K562 (cell line): ENCODE results near the gene TPK1. TPM values are rescaled to one million over a fixed set of nuclear protein-coding genes. Genes with fewer than 3 reads are reported as not detected.

Experiments
- ATAC-seq: fragments of 200-7000 bp; cut with Tn5 transposase; 3 replicates; pipeline ENCODE4 v1.9.1; 2020; ENCODE audit warnings: moderate library complexity
- BruUV-seq: library from RNA; stranded (reverse); fragments of 400-500 nt; replicated peaks from 2 replicates; lab custom pipeline; 2021; lab: Mats Ljungman, UMichigan
- CTCF ChIA-PET: fragments of 300-600 bp; formaldehyde crosslinking; extraction: SDS; loops from one replicate; lab custom pipeline; 2021; ENCODE audit warnings: low intra/inter-chr PET ratio; lab: Yijun Ruan, JAX
- POLR2A ChIA-PET: fragments of 300-600, 350-650 bp; sonication (Branson Sonifier 250); formaldehyde crosslinking; extraction: SDS; loops from one replicate; lab custom pipeline; 2021; ENCODE audit warnings: antibody characterized with exemption, inconsistent platforms; lab: Yijun Ruan, JAX
- DNase-seq, 4 experiments: peaks; one replicate each; pipeline versions ENCODE4 v3.0.0 to v3.0.0-alpha.2; 2011 to 2018; ENCODE audit warnings: low spot score in 3 of 4, mixed read lengths in 3 of 4; ENCODE audit errors: extremely low read depth in 1 of 4
- FAIRE-seq: peaks from 2 replicates; lab custom pipeline; 2011; peaks lifted over from hg19 to GRCh38; lab: Jason Lieb, UNC
- H2AFZ ChIP-seq: 2 replicates; pipeline ENCODE4 v1.6.0; 2011; ENCODE audit warnings: low read depth, low read length, control low read depth, inconsistent platforms
- H3K27ac ChIP-seq: fragments of 200-600 bp; 3 replicates; pipeline ENCODE4 v1.8.0; 2011; ENCODE audit warnings: low read depth, mild to moderate bottlenecking, control low read depth, inconsistent platforms, low read length, moderate library complexity, mixed read lengths; ENCODE audit errors: extremely low read depth
- H3K27me3 ChIP-seq, 2 experiments: fragments of 300-600 bp in 1 of 2; 2 replicates in 1 of 2; 3 replicates in 1 of 2; pipeline versions ENCODE4 v1.6.0 to v1.8.0; 2011; ENCODE audit warnings: inconsistent platforms in 2 of 2, low read length in 2 of 2, mild to moderate bottlenecking in 1 of 2, mixed read lengths in 1 of 2, moderate library complexity in 1 of 2; ENCODE audit not compliant: control insufficient read depth in 2 of 2, insufficient read depth in 2 of 2
- H3K36me3 ChIP-seq: fragments of 300-600 bp; 3 replicates; pipeline ENCODE4 v1.8.0; 2011; ENCODE audit warnings: mild to moderate bottlenecking, low read length, inconsistent platforms; ENCODE audit not compliant: control insufficient read depth, insufficient read depth
- H3K4me1 ChIP-seq, 2 experiments: fragments of 200-600 bp in 1 of 2; replicated peaks in 1 of 2; 2 replicates in 1 of 2; 3 replicates in 1 of 2; pipeline versions ENCODE4 v1.5.1 to v1.8.0; 2011; ENCODE audit warnings: inconsistent platforms in 2 of 2, low read length in 2 of 2, mild to moderate bottlenecking in 1 of 2, mixed read lengths in 1 of 2, moderate library complexity in 1 of 2; ENCODE audit not compliant: control insufficient read depth in 2 of 2, insufficient read depth in 2 of 2
- H3K4me2 ChIP-seq: 2 replicates; pipeline ENCODE4 v1.6.1; 2011; ENCODE audit warnings: low read length, control low read depth, inconsistent platforms, mixed read lengths; ENCODE audit not compliant: insufficient read depth
- H3K4me3 ChIP-seq: fragments of 200-600 bp; sonication (generic), shearing (Covaris generic); 2 replicates; pipeline ENCODE4 v1.5.1; 2016; ENCODE audit warnings: control low read depth, inconsistent platforms
- H3K79me2 ChIP-seq: fragments of 200-600 bp; 3 replicates; pipeline ENCODE4 v1.8.0; 2011; ENCODE audit warnings: low read length, inconsistent platforms; ENCODE audit not compliant: control insufficient read depth, insufficient read depth
- H3K9ac ChIP-seq, 2 experiments: 2 replicates each; pipeline versions ENCODE4 v1.6.0 to v1.6.1; 2011; ENCODE audit warnings: low read depth in 2 of 2, low read length in 2 of 2, control low read depth in 1 of 2, inconsistent platforms in 1 of 2, mild to moderate bottlenecking in 1 of 2, mixed read lengths in 1 of 2; ENCODE audit not compliant: insufficient read depth in 1 of 2
- H3K9me1 ChIP-seq: one replicate; pipeline ENCODE4 v1.6.0; 2011; ENCODE audit warnings: inconsistent platforms, mild to moderate bottlenecking, low read length, moderate library complexity; ENCODE audit not compliant: control insufficient read depth, insufficient read depth
- H3K9me3 ChIP-seq: replicated peaks from 2 replicates; pipeline ENCODE4 v1.5.1; 2011; ENCODE audit warnings: low read depth, low read length, inconsistent platforms; ENCODE audit not compliant: control insufficient read depth, insufficient read depth
- H4K20me1 ChIP-seq: replicated peaks from 2 replicates; pipeline ENCODE4 v1.6.1; 2011; ENCODE audit warnings: low read length, inconsistent platforms, mixed read lengths; ENCODE audit not compliant: control insufficient read depth, insufficient read depth
- ESRRA ChIP-seq: fragments of 450-650 bp; IDR thresholded peaks from 2 replicates; pipeline ENCODE4 v1.6.1; 2014; ENCODE audit warnings: low read depth, mild to moderate bottlenecking, moderate library complexity, borderline replicate concordance
- HNRNPLL ChIP-seq: fragments of 200-400 bp; formaldehyde crosslinking; IDR thresholded peaks from 2 replicates; pipeline ENCODE4 v1.6.1; 2017; ENCODE audit warnings: low read length, low read depth, mild to moderate bottlenecking; ENCODE audit not compliant: poor library complexity, severe bottlenecking
- NFYB ChIP-seq: IDR thresholded peaks from 2 replicates; pipeline ENCODE4 v1.6.1; 2011; ENCODE audit warnings: mild to moderate bottlenecking, moderate library complexity; ENCODE audit not compliant: insufficient read length; ENCODE audit errors: extremely low read depth
- OTX1 ChIP-seq: fragments of 450-650 bp; formaldehyde crosslinking; IDR thresholded peaks from 2 replicates; pipeline ENCODE4 v1.4.0; 2022; ENCODE audit warnings: mild to moderate bottlenecking
- PPARD ChIP-seq: fragments of 250-450 bp; sonication (Bioruptor Pico); IDR thresholded peaks from 2 replicates; pipeline ENCODE4 v1.8.0; 2022; ENCODE audit warnings: inconsistent platforms, mild to moderate bottlenecking, moderate library complexity
- RBM25 ChIP-seq: fragments of 200-400 bp; formaldehyde crosslinking; IDR thresholded peaks from 2 replicates; pipeline ENCODE4 v1.6.1; 2018; ENCODE audit warnings: low read length, low read depth, moderate library complexity; ENCODE audit not compliant: severe bottlenecking
- SMAD1 ChIP-seq: fragments of 150-350 bp; IDR thresholded peaks from 2 replicates; pipeline ENCODE4 v1.6.1; 2014; ENCODE audit warnings: low read length, low read depth; ENCODE audit not compliant: partially characterized antibody
- USF2 ChIP-seq: sonication (generic); formaldehyde crosslinking; IDR thresholded peaks from 2 replicates; pipeline ENCODE4 v1.5.0; 2020; ENCODE audit warnings: missing genetic modification reagents
- ZNF354B ChIP-seq: fragments of 250-450 bp; sonication (Bioruptor Pico); IDR thresholded peaks from 2 replicates; pipeline ENCODE4 v1.4.0; 2020
- ZNF695 ChIP-seq: fragments of 450-650 bp; formaldehyde crosslinking; IDR thresholded peaks from 2 replicates; pipeline ENCODE4 v1.4.0; 2020; ENCODE audit warnings: mild to moderate bottlenecking, moderate library complexity
- ZNF699 ChIP-seq: fragments of 250-450 bp; sonication (Bioruptor Pico); IDR thresholded peaks from 2 replicates; pipeline ENCODE4 v1.8.0; 2021; ENCODE audit warnings: mild to moderate bottlenecking, moderate library complexity; ENCODE audit not compliant: insufficient replicate concordance
- ZNF707 ChIP-seq: fragments of 250-450 bp; sonication (Bioruptor Pico); conservative IDR thresholded peaks from 2 replicates; pipeline ENCODE4 v1.8.0; 2022; ENCODE audit warnings: inconsistent platforms, mild to moderate bottlenecking, moderate library complexity
- WGBS: fragments of 100-300 bp; shearing (Covaris generic); methylation state at CpG from one replicate; pipeline ENCODE4 v1.1.6; 2016; ENCODE audit warnings: low coverage, mixed read lengths; ENCODE audit not compliant: insufficient coverage; ENCODE audit errors: missing lambda C conversion rate; 5-methylcytosine and 5-hydroxymethylcytosine counted together
- in situ Hi-C: fragments of 300-500 bp; cut with MboI; formaldehyde crosslinking; loops from 4 replicates; pipeline ENCODE4 v1.15.0; 2018; ENCODE audit warnings: inconsistent platforms, mixed read lengths
- intact Hi-C: fragments of 100-400 bp; cut with micrococcal nuclease; formaldehyde crosslinking; loops from 2 replicates; pipeline ENCODE4 v1.14.2; 2022
- polyA plus RNA-seq, 8 experiments: library from polyadenylated mRNA; depleted of rRNA in 4 of 8; stranded (reverse) in 5 of 8; unstranded in 3 of 8; fragments of >200 nt; fragmentation: Nextera tagmentation in 2 of 8; fragmentation: Illumina TruSeq in 1 of 8; extraction: Ambion mirVana in 2 of 8; extraction: Trizol in 1 of 8; gene quantifications; 2 replicates each; pipeline versions ENCODE4 v1.2.1 to v1.2.3, GENCODE V29; 2011 to 2014; ENCODE audit warnings: inconsistent platforms in 1 of 8, missing spikeins in 1 of 8
- total RNA-seq, 7 experiments: library from RNA; depleted of rRNA in 6 of 7; stranded (reverse); fragments of >200 nt in 6 of 7; fragmentation: Illumina TruSeq in 2 of 7; extraction: Trizol in 2 of 7; gene quantifications; 2 replicates each; pipeline versions ENCODE4 v1.2.1 to v1.2.3, GENCODE V29; 2011 to 2021; ENCODE audit warnings: low replicate concordance in 1 of 7
- TF ChIP-seq, protein P1 (sequence below): fragments of 250-450 bp; sonication (Bioruptor Pico); IDR thresholded peaks from 2 replicates; pipeline ENCODE4 v1.8.0; 2022; ENCODE audit warnings: moderate library complexity, mild to moderate bottlenecking, inconsistent platforms

TPK1 gene
- total and polyA plus RNA-seq, 9 of the 15 experiments (the other 6 are each of a cell fraction or from before 2014, with no cell fraction given) = 5.1 to 16.2 (median 9.2) TPM

- H3K9me3 ChIP-seq = no peaks in the 10 kb centered on the region
- no peak overlapping the region for H3K9ac ChIP-seq
- BruUV-seq = no TSS peak
- H3K4me3 ChIP-seq = no peak overlapping the region
- no peaks in the 10 kb centered on the region for H3K4me1 ChIP-seq
- POLR2A ChIA-PET = interaction anchor here (0.6 kb wide), 1 partner anchor 1349 kb away, joined by 4 read pairs; no protein-coding TSS in a partner anchor
- ATAC-seq (no peak), FAIRE-seq (no peak), DNase-seq (no peak)
- H3K9me1 ChIP-seq = no peaks in the 10 kb centered on the region
- no peak overlapping the region for H3K27ac ChIP-seq
- H4K20me1 ChIP-seq = no peaks in the 10 kb centered on the region
- H3K4me2 ChIP-seq = no peak overlapping the region
- intact Hi-C loops = loop anchor here (10.0 kb wide), 1 partner anchor 503 kb away; the partner anchor contains the start of gene TCAF1
- in situ Hi-C loops = no loop called here
- TF ChIP-seq ZNF354B (no peak), USF2 (CRISPR knock-in tag) (peak; percentile 12; the same call in 1 of the 2 replicates)
- CTCF ChIA-PET = no interaction called here
- no peak overlapping the region for H2AFZ ChIP-seq
- H3K27me3 ChIP-seq = peaks cover 15 to 18% of the 10 kb centered on the region in 2 experiments; a peak in 4 of 5 replicates
- H3K79me2 ChIP-seq = no peaks in the 10 kb centered on the region
- no peaks in the 10 kb centered on the region for H3K36me3 ChIP-seq
- WGBS = under 1% methylated on average over 12 of the region's 12 CpGs
Measured at GRCh38 chr7:144407266-144407931, 428.5 kb downstream of the TPK1 start.

- Histone ChIP-seq H3K4me1 (no peaks in the 10 kb centered on the region), H3K9ac (no peak overlapping the region), H4K20me1 (no peaks in the 10 kb centered on the region), H3K36me3 (no peaks in the 10 kb centered on the region), H2AFZ (no peak overlapping the region), H3K27me3 (peaks cover 15 to 22% of the 10 kb centered on the region in 2 experiments; a peak in 4 of 5 replicates), H3K4me3 (no peak overlapping the region), H3K4me2 (no peak overlapping the region), H3K9me1 (no peaks in the 10 kb centered on the region), H3K79me2 (no peaks in the 10 kb centered on the region), H3K9me3 (no peaks in the 10 kb centered on the region), H3K27ac (no peak overlapping the region)
- intact Hi-C loops = loop anchor here (10.0 kb wide), 1 partner anchor 500 kb away; the partner anchor contains the start of gene TCAF1
- in situ Hi-C loops = no loop called here
- ATAC-seq (no peak), FAIRE-seq (no peak), DNase-seq (no peak)
- no TSS peak for BruUV-seq
- WGBS = under 1% methylated on average over 4 of the region's 4 CpGs
- ChIA-PET CTCF (no interaction called here), POLR2A (no interaction called here)
- TF ChIP-seq HNRNPLL (no peak), ZNF699 (no peak), PPARD (no peak), ZNF707 (CRISPR knock-in tag) (no peak), NFYB (no peak), SMAD1 (no peak), ESRRA (no peak), RBM25 (no peak), OTX1 (CRISPR knock-in tag) (no peak), ZNF695 (CRISPR knock-in tag) (no peak)
- TF ChIP-seq, protein P1, sequence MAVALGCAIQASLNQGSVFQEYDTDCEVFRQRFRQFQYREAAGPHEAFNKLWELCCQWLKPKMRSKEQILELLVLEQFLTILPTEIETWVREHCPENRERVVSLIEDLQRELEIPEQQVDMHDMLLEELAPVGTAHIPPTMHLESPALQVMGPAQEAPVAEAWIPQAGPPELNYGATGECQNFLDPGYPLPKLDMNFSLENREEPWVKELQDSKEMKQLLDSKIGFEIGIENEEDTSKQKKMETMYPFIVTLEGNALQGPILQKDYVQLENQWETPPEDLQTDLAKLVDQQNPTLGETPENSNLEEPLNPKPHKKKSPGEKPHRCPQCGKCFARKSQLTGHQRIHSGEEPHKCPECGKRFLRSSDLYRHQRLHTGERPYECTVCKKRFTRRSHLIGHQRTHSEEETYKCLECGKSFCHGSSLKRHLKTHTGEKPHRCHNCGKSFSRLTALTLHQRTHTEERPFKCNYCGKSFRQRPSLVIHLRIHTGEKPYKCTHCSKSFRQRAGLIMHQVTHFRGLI (CRISPR knock-in tag) = no peak
Measured at GRCh38 chr7:144404946-144405345, 430.9 kb downstream of the TPK1 start.
